HTR-8/SVneo (cell line): ENCODE measurements around the gene SLC26A8.
"Not testable (repeated sequence)": the region's sequence is repeated elsewhere in the genome, so short reads cannot be mapped to it uniquely, and the experiment has no call there.

Source experiments
- DNase-seq: peaks from one replicate; pipeline ENCODE4 v3.0.0; 2011; ENCODE audit warnings: low spot score, mixed read lengths; ENCODE audit not compliant: insufficient read length
- FAIRE-seq: peaks from 2 replicates; lab custom pipeline; 2011; peaks lifted over from hg19 to GRCh38; lab: Jason Lieb, UNC

Gene SLC26A8

GRCh38 chr6:36052097-36052496 is 27.7 kb upstream of the SLC26A8 start:
- FAIRE-seq (no peak), DNase-seq (no peak)

DNA sequence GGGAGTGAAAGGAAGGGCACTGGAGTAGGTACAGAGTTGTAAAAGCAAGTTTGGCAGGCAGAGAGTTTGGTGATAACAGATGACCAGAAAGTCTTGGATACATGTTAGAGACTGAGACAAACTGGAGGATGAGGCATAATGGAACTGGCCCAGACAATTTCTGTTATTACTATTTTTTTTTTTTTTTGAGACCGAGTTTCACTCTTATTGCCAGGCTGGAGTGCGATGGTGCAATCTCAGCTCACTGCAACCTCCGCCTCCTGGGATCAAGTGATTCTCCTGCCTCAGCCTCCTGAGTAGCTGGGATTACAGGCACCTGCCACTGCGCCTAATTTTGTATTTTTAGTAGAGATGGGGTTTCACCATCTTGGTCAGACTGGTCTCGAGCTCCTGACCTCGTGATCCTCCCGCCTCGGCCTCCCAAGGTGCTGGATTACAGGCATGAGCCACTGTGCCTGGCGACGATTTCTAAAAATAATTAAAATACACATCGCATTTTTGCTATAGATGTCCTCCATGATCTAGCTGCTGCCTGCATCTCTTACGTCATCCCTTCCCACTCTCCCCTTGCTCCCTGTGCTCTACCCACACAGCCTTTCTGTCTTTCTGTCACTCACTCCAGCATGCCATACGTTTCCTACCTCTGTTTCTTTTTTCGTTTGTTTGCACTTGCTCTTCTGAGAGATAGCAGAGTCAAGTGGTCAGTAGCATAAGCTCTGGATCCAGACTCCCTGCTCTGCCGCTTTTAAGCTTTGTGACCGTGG is 26.7 kb upstream of the SLC26A8 start:
- DNase-seq (no peak), FAIRE-seq (no peak)

DNA sequence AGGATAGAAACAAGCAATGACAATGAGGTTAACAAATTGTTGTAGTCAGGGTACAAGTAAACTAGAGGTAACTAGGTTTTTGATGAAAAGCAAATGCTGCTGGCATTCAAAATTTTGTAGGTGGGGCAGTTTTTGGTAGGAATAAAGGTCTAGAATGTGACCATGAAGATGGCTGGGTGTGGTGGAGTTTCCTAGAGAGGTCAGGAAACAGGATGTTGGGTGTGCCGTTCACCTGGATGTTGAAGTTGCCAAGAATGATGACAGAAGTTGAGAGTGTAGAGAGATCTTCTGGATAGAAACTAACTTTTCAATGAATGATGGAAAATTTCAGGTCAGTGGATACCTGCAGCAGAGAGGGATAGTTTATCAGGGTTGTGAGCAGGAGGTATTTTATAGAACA is 25.9 kb upstream of the SLC26A8 start:
- no peak for FAIRE-seq
- no peak for DNase-seq

GRCh38 chr6:36049582-36049981 is 25.1 kb upstream of the SLC26A8 start:
- FAIRE-seq (no peak), DNase-seq (no peak)

GRCh38 chr6:36042618-36043260 is 18.3 kb upstream of the SLC26A8 start:
- no peak for DNase-seq
- FAIRE-seq: no peak

GRCh38 chr6:36040958-36041357 is 16.5 kb upstream of the SLC26A8 start:
- DNase-seq (no peak), FAIRE-seq (no peak)

GRCh38 chr6:36039112-36039511 is 14.7 kb upstream of the SLC26A8 start:
- FAIRE-seq (no peak), DNase-seq (no peak)

DNA sequence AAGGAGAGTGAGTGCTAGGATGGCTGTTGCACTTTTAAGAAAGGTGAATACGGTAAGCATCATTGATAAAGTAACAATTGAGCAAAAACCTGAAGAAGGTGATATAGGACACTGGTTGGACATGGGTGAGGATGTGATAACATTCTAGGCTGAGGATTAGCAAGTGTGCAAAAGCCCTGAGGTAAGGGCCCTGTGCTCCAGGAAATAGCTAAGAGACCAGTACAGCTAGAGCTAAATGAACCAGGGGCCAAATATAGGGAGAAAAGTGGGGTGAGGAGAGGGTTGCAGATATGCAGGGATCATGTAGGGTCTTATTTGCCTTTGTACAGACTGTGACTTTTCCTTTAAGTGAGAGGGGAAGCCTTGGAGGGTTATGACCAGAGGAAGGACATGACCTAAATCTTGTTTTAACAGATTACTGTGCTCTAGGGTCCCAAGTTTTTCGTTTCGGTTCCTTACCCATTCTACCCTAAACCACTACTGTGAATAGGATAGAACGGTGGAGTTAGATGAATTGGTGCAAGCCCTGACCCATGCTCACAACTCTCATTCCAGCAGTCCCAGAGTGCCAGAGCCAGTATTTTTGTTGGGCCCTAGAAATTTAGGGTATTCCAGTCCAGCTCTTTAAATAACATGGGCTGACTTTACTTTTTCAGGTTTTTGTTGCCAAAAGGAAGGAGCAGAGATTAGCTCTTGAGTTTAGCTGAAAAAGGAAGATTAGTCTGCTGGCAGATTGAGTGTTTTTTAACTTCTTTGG is 13.9 kb upstream of the SLC26A8 start:
- FAIRE-seq (no peak), DNase-seq (no peak)

DNA sequence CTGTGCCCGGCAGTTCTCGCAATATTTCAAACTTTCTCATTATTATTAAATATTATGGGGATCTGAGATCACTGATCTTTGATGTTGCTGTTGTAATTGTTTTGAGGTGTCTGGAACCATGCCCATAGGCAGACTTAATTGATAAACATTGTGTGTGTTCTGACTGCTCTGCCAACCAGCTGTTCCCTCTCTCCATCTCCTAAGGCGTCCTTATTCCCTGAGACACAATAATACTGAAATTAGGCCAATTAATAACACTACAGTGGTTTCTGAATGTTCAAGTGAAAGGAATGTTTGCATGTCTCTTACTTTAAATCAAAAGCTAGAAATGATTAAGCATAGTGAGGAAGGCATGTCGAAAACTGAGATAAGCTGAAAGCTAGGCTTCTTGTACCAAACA is 10.8 kb upstream of the SLC26A8 start:
- no peak for FAIRE-seq
- no peak for DNase-seq

DNA sequence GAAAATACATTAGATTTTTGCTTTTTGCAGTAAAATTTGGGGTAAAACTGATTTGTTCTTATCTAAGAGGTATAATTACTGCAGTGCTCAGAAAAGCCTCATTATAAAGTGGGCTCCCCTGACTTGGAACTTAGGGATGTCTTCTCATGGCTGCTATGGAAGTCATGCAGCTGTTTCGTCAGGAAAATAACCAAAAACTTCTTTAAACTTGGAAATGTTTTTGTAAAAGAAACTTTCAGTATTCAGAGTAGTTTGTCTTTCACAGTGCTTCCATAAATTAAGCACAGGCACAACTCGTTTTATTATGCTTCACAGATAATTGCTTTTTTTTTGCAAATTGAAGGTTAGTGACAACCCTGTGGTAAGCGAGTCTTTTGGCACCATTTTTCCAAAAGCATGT is 10.0 kb upstream of the SLC26A8 start:
- DNase-seq (no peak), FAIRE-seq (no peak)

DNA sequence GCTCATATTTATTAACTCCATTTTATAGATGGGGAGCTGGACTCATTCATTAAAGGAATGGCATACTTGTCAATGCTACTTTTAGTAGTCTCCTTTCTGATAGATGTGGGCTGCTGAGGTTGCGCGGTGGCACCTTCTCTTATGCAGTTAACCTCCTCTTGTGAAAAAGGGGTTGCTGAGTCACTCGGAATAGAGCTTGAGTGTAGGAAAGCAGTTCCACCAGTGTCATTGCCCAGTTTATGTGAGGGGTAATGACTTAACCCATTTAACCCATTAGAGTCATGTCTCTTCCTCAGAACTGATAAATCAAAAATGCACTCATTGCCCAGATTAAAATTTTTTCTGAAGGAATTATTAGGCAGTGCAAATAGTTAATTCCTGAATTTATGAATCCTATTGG is 9.5 kb upstream of the SLC26A8 start:
- FAIRE-seq (no peak), DNase-seq (no peak)

DNA sequence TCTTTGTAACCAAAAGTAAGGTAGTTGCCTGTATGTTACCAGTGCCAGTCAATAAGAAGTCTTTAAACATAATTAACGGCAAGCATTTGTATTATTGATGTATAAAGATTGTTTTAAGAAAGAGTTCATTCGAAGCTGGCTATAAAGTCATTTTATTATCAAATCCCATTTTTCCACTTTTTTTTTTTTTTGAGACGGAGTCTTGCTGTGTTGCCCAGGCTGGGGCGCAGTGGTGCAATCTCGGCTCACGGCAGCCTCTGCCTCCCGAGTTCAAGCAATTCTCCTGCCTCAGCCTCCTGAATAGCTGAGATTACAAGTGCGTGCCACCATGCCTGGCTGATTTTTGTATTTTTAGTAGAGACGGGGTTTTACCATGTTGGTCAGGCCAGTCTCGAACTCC is 8.7 kb upstream of the SLC26A8 start:
- not testable (repeated sequence) for FAIRE-seq, DNase-seq

GRCh38 chr6:36032261-36032660 is 7.8 kb upstream of the SLC26A8 start:
- DNase-seq: no peak
- no peak for FAIRE-seq

DNA sequence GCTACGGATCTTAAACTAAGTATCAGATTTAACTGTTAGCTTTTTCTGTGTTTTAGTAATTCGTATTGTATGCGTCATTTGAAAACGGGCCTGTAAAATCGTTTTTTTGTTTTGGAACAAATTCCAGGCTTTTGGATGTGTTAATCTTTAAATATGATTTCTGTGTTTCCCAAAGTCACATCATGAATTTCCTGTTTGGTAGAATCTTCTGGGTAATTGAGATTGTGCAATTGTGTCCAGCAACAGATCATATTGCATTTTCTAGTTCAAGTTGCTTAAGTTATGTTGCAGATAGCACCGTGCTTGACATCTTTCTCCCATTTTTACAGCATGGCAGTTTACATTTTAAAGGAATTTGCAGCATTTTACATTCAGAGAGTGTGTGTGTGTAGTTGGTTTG is 5.0 kb upstream of the SLC26A8 start:
- FAIRE-seq (no peak), DNase-seq (peak; percentile 51)

- DNase-seq (peak; percentile 34), FAIRE-seq (no peak)
Observed at GRCh38 chr6:36028877-36029324, 4.5 kb upstream of the SLC26A8 start.

GRCh38 chr6:36028088-36028876 is 3.8 kb upstream of the SLC26A8 start:
- DNase-seq (no peak), FAIRE-seq (no peak)

DNA sequence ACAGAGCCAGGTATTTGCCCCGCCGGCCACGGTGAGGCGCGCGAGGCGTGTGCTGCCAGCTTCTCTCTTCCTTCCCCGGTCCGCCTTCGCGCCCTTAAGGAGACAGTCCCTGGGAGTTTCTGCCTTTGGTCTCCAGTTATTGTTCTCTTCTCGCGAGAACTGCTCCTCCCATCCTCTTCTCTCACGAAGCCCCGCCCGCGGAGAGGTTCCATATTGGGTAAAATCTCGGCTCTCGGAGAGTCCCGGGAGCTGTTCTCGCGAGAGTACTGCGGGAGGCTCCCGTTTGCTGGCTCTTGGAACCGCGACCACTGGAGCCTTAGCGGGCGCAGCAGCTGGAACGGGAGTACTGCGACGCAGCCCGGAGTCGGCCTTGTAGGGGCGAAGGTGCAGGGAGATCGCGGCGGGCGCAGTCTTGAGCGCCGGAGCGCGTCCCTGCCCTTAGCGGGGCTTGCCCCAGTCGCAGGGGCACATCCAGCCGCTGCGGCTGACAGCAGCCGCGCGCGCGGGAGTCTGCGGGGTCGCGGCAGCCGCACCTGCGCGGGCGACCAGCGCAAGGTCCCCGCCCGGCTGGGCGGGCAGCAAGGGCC is 3.2 kb upstream of the SLC26A8 start, which contains the start of gene MAPK14:
Gene MAPK14, plus strand, starts transcription at position 308 of the 587 bp plus-strand sequence. CDS start 350 bp downstream, outside the sequence.
- DNase-seq (peak; percentile 99), FAIRE-seq (peak; percentile 73)

DNA sequence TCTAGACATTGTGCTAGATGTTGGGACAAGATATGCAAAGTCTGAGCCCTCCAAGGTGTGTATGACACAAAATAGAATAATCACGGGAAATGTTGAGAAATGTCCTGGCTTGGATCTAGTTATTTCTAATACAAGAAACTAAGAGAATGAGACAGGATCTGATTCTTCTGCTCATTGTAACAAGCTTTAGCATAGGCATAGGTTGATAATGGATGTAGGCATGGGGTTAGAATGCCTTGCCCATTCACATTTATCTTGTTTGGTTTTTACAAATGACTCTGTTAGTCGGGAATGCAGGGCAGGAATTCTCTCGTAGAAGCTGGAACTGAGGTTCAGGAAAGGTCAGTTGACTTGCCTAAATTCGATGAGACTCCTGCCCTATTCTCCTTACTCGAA is 1.5 kb upstream of the SLC26A8 start:
- FAIRE-seq: no peak
- DNase-seq: peak; percentile 37

DNA sequence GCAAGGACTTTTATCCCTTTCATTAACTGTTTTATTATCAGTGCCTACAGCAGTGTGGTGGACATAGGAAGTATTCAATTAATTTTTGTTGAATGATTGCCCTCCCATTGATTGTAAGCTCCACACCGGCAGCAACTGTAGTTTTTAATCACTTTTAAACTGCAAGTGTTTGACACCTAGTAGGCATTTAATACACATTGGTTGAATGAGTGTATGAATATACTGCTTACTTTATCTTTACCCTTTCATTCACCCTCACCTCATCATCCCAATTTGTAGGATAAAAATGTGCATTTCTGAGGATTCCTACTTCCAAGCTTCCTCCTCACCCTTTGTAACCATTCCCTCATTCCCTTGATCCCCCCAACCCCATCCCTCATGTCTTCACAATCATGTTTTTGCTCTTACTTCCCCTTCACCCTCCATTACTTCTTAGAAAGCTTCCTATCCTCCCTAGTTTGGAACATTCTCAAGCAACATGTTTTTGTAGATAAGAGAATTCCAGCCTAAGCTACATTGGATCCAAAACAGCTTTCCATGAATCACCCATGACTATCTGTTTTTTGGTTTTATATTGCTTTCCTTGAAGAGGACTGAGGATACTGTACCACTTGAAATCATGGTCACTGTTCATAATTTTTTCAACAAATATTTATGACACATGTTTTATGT is 955 bp upstream of the SLC26A8 start:
- FAIRE-seq: no peak
- no peak for DNase-seq
